GM18519 (cell line): ENCODE results near the gene MYOM1.
"Not testable (repeated sequence)": the region's sequence is repeated elsewhere in the genome, so short reads cannot be mapped to it uniquely, and the experiment has no call there.

Experiments
- ATAC-seq: cut with Tn5 transposase; IDR thresholded peaks from one replicate; pipeline ENCODE4 v1.9.1; 2021; ENCODE audit warnings: mild to moderate bottlenecking, moderate library complexity; ENCODE audit not compliant: unreplicated experiment, low FRiP score

The MYOM1 gene

GRCh38 chr18:3062798-3063680 lies 156.7 kb downstream of the MYOM1 start:
- no peak for ATAC-seq

GRCh38 chr18:3061581-3062312 lies 158.0 kb downstream of the MYOM1 start:
- ATAC-seq = no peak

- ATAC-seq = no peak
Observed at GRCh38 chr18:3060667-3061580, 158.8 kb downstream of the MYOM1 start.

- ATAC-seq = no peak
Observed at GRCh38 chr18:3059272-3059671, 160.5 kb downstream of the MYOM1 start.

GRCh38 chr18:3058328-3059191 lies 161.2 kb downstream of the MYOM1 start:
- ATAC-seq = no peak

GRCh38 chr18:3057526-3057925 lies 162.2 kb downstream of the MYOM1 start:
- no peak for ATAC-seq

GRCh38 chr18:3056311-3056710 lies 163.5 kb downstream of the MYOM1 start:
- no peak for ATAC-seq

GRCh38 chr18:3055816-3056215 lies 164.0 kb downstream of the MYOM1 start:
- ATAC-seq = no peak

- no peak for ATAC-seq
Observed at GRCh38 chr18:3055186-3055728, 164.5 kb downstream of the MYOM1 start.

GRCh38 chr18:3054780-3055179 lies 165.0 kb downstream of the MYOM1 start:
- ATAC-seq = no peak

- no peak for ATAC-seq
Observed at GRCh38 chr18:3054214-3054613, 165.6 kb downstream of the MYOM1 start.

- no peak for ATAC-seq
Observed at GRCh38 chr18:3053081-3053480, 166.7 kb downstream of the MYOM1 start.

- no peak for ATAC-seq
Observed at GRCh38 chr18:3052411-3052758, 167.4 kb downstream of the MYOM1 start.

GRCh38 chr18:3051718-3052410 lies 167.9 kb downstream of the MYOM1 start:
- no peak for ATAC-seq

GRCh38 chr18:3049897-3050454 lies 169.8 kb downstream of the MYOM1 start:
- ATAC-seq = not testable (repeated sequence)

GRCh38 chr18:3048820-3049349 lies 170.9 kb downstream of the MYOM1 start:
- no peak for ATAC-seq

- no peak for ATAC-seq
Observed at GRCh38 chr18:3048121-3048520, 171.6 kb downstream of the MYOM1 start.

- ATAC-seq = no peak
Observed at GRCh38 chr18:3046216-3046808, 173.5 kb downstream of the MYOM1 start.
